ENCODE measurements around the gene RRAS.

- no peak for TF ChIP-seq CTCF (IDR thresholded peaks at IDR 0.05)
- TF ChIP-seq POLR2AphosphoS5 (IDR thresholded peaks at IDR 0.05) = no peak
Observed at GRCh38 chr19:49687150-49687549, 47.2 kb upstream of the RRAS start.

Data from sigmoid colon (tissue), 4 donors.